HepG2 (cell line): ENCODE measurements around the gene FAF1.

Experiments used
- ARNT2 ChIP-seq: sonication (generic); formaldehyde crosslinking; IDR thresholded peaks from 2 replicates; pipeline ENCODE4 v1.8.0; 2022; ENCODE audit warnings: mild to moderate bottlenecking, low read depth, missing genetic modification reagents, moderate library complexity
- ATM ChIP-seq: fragments of 450-650 bp; IDR thresholded peaks from 2 replicates; pipeline ENCODE4 v1.7.1; 2017; ENCODE audit warnings: mild to moderate bottlenecking, borderline replicate concordance
- CTCF ChIP-seq: sonication (generic); formaldehyde crosslinking; IDR thresholded peaks from 2 replicates; pipeline ENCODE4 v1.5.0; 2020; ENCODE audit warnings: mild to moderate bottlenecking, missing genetic modification reagents, moderate library complexity
- PITX1 ChIP-seq: sonication (generic); formaldehyde crosslinking; IDR thresholded peaks from 2 replicates; pipeline ENCODE4 v1.5.1; 2020; ENCODE audit warnings: mild to moderate bottlenecking, missing genetic modification reagents
- SMC3 ChIP-seq: IDR thresholded peaks from 2 replicates; pipeline ENCODE4 v1.6.1; 2011; ENCODE audit warnings: low read length, improper control_type of control experiment
- ZFP90 ChIP-seq: sonication (generic); formaldehyde crosslinking; IDR thresholded peaks from 2 replicates; pipeline ENCODE4 v1.8.0; 2022; ENCODE audit warnings: missing genetic modification reagents, mild to moderate bottlenecking, inconsistent platforms, borderline replicate concordance
- ZNF451 ChIP-seq: sonication (generic); formaldehyde crosslinking; IDR thresholded peaks from 2 replicates; pipeline ENCODE4 v1.5.0; 2020; ENCODE audit warnings: mild to moderate bottlenecking, missing genetic modification reagents

- no peak for TF ChIP-seq ZNF451 (CRISPR knock-in tag)
- no peak for TF ChIP-seq ARNT2 (CRISPR knock-in tag)
- TF ChIP-seq PITX1, result no peak
- no peak for TF ChIP-seq CTCF
- no peak for TF ChIP-seq SMC3
- no peak for TF ChIP-seq ATM
- TF ChIP-seq ZFP90 (CRISPR knock-in tag), result no peak
These were observed 395.6 kb downstream of the FAF1 start for GRCh38 chr1:50564417-50564816.
